GM18511 (cell line): ENCODE results near the gene OMP.

ENCODE experiments used
- ATAC-seq: cut with Tn5 transposase; IDR thresholded peaks from one replicate; pipeline ENCODE4 v1.9.1; 2021; ENCODE audit warnings: mild to moderate bottlenecking, moderate library complexity; ENCODE audit not compliant: unreplicated experiment

Gene OMP

GRCh38 chr11:77101043-77101537 lies 1.6 kb upstream of the OMP start:
- ATAC-seq, result no peak

GRCh38 chr11:77103319-77103718 lies 679 bp downstream of the OMP start:
- ATAC-seq, result no peak

- ATAC-seq, result no peak
Observed at GRCh38 chr11:77104727-77105126, 2.1 kb downstream of the OMP start.

GRCh38 chr11:77106321-77106720 lies 3.7 kb downstream of the OMP start:
- ATAC-seq, result no peak

GRCh38 chr11:77106759-77107158 lies 4.1 kb downstream of the OMP start:
- ATAC-seq, result no peak

GRCh38 chr11:77107950-77108349 lies 5.3 kb downstream of the OMP start:
- no peak for ATAC-seq

GRCh38 chr11:77108436-77108835 lies 5.8 kb downstream of the OMP start:
- no peak for ATAC-seq

- ATAC-seq, result no peak
Observed at GRCh38 chr11:77109236-77110019, 6.8 kb downstream of the OMP start.

GRCh38 chr11:77110836-77111235 lies 8.2 kb downstream of the OMP start:
- ATAC-seq, result no peak

- no peak for ATAC-seq
Observed at GRCh38 chr11:77111277-77111676, 8.6 kb downstream of the OMP start.

GRCh38 chr11:77111946-77112345 lies 9.3 kb downstream of the OMP start:
- no peak for ATAC-seq

- ATAC-seq, result no peak
Observed at GRCh38 chr11:77112641-77113381, 10.2 kb downstream of the OMP start.

GRCh38 chr11:77113382-77114088 lies 10.9 kb downstream of the OMP start:
- no peak for ATAC-seq

- no peak for ATAC-seq
Observed at GRCh38 chr11:77114089-77114463, 11.4 kb downstream of the OMP start.

GRCh38 chr11:77115181-77115611 lies 12.6 kb downstream of the OMP start:
- ATAC-seq, result no peak

GRCh38 chr11:77115956-77116355 lies 13.3 kb downstream of the OMP start:
- no peak for ATAC-seq

- ATAC-seq, result no peak
Observed at GRCh38 chr11:77117492-77117891, 14.9 kb downstream of the OMP start.

- ATAC-seq, result no peak
Observed at GRCh38 chr11:77118086-77118485, 15.4 kb downstream of the OMP start.

GRCh38 chr11:77118971-77119370 lies 16.3 kb downstream of the OMP start:
- no peak for ATAC-seq

GRCh38 chr11:77119531-77119936 lies 16.9 kb downstream of the OMP start:
- no peak for ATAC-seq

- no peak for ATAC-seq
Observed at GRCh38 chr11:77120571-77120970, 17.9 kb downstream of the OMP start.
